ENCODE measurements around the gene ZDHHC20. TPM values are rescaled to one million over a fixed set of nuclear protein-coding genes. Genes with fewer than 3 reads are reported as not detected.

The ZDHHC20 gene
- total and polyA plus RNA-seq, 2 experiments from 2014 or later = 25.2 to 132 TPM

DNA sequence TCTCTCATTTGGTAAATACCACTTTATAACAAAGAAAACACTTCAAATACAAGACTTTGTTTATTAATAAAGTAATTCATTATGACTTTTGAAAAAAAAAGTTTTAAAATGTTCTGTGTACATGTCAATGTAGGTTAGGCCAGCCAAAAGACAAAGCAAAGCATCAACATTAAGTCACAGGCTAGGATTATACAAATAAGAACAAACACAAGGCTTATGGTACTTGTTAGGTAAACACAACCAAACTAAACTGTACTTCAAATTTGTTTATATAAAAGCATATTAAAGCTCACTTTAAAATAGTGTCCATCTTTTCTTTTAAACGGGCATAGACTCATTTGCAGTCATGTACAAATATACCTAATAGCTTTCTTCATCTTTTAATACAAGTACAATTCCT lies 86.6 kb downstream of the ZDHHC20 start:
- Histone ChIP-seq H3K4me2 (no peak overlapping the region), H3K79me2 (no peaks in the 10 kb centered on the region), H4K20me1 (ENCODE audit: insufficient read depth, poor library complexity, severe bottlenecking) (no peaks in the 10 kb centered on the region), H3K27me3 (no peaks in the 10 kb centered on the region), H3K9me3 (ENCODE audit: low read depth) (no peaks in the 10 kb centered on the region), H3K4me1 (ENCODE audit: insufficient read depth) (no peaks in the 10 kb centered on the region), H2AFZ (no peak overlapping the region), H3K4me3 (no peak overlapping the region), H3K27ac (no peak overlapping the region), H3K36me3 (replicated peaks; ENCODE audit: insufficient read depth, low read depth) (no peaks in the 10 kb centered on the region), H3K9me2 (replicated peaks; ENCODE audit: insufficient read depth) (no peaks in the 10 kb centered on the region)
- TF ChIP-seq EZH2 (IDR thresholded peaks at IDR 0.05; ENCODE audit: borderline replicate concordance) = no peak
- TF ChIP-seq, protein P1, sequence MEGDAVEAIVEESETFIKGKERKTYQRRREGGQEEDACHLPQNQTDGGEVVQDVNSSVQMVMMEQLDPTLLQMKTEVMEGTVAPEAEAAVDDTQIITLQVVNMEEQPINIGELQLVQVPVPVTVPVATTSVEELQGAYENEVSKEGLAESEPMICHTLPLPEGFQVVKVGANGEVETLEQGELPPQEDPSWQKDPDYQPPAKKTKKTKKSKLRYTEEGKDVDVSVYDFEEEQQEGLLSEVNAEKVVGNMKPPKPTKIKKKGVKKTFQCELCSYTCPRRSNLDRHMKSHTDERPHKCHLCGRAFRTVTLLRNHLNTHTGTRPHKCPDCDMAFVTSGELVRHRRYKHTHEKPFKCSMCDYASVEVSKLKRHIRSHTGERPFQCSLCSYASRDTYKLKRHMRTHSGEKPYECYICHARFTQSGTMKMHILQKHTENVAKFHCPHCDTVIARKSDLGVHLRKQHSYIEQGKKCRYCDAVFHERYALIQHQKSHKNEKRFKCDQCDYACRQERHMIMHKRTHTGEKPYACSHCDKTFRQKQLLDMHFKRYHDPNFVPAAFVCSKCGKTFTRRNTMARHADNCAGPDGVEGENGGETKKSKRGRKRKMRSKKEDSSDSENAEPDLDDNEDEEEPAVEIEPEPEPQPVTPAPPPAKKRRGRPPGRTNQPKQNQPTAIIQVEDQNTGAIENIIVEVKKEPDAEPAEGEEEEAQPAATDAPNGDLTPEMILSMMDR (IDR thresholded peaks at IDR 0.05; ENCODE audit: poor library complexity) = no peak
- no peak for TF ChIP-seq EZH2phosphoT487 (IDR thresholded peaks at IDR 0.05; ENCODE audit: low read depth, severe bottlenecking, unreplicated experiment)
- 62% methylated on average over 1 of the region's 1 CpG for WGBS (ENCODE audit: low lambda C conversion rate, missing lambda C conversion rate)
- DNase-seq (ENCODE audit: low spot score) = no peak

DNA sequence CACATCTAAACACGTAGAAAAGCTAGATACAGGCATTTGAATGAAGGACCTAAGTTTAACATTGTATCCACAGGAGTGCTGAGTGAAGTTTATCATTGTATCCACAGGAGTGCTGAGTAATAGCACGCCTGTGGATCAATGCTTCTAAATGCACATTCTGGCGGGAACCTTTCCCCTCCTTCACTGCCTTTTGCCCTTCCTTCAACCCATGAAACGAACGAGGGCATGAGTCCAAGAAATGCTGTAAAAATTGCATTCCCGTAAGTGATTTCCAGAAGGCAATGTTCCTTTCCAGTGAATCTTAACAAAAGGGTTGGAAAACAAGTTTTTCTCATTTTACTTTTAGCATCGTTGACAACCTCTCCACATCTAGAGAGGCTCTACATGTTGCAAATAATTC lies 88.1 kb downstream of the ZDHHC20 start:
- Histone ChIP-seq H3K27me3 (no peaks in the 10 kb centered on the region), H3K79me2 (no peaks in the 10 kb centered on the region), H4K20me1 (ENCODE audit: insufficient read depth, poor library complexity, severe bottlenecking) (no peaks in the 10 kb centered on the region), H3K9me3 (ENCODE audit: low read depth) (no peaks in the 10 kb centered on the region), H3K4me2 (no peak overlapping the region), H3K4me1 (ENCODE audit: insufficient read depth) (no peaks in the 10 kb centered on the region), H2AFZ (no peak overlapping the region), H3K36me3 (replicated peaks; ENCODE audit: insufficient read depth, low read depth) (no peaks in the 10 kb centered on the region), H3K27ac (no peak overlapping the region), H3K4me3 (no peak overlapping the region), H3K9me2 (replicated peaks; ENCODE audit: insufficient read depth) (no peaks in the 10 kb centered on the region)
- WGBS (ENCODE audit: low lambda C conversion rate, missing lambda C conversion rate) = 89% methylated on average over 7 of the region's 7 CpGs
- DNase-seq (ENCODE audit: low spot score) = no peak
- no peak for TF ChIP-seq EZH2phosphoT487 (IDR thresholded peaks at IDR 0.05; ENCODE audit: low read depth, severe bottlenecking, unreplicated experiment)
- TF ChIP-seq, protein P1 (IDR thresholded peaks at IDR 0.05; ENCODE audit: poor library complexity) = no peak

- no peak for DNase-seq (ENCODE audit: low spot score)
- Histone ChIP-seq H3K4me3 (no peak overlapping the region), H3K4me2 (no peak overlapping the region), H2AFZ (no peak overlapping the region), H3K27me3 (no peaks in the 10 kb centered on the region), H3K9me3 (ENCODE audit: low read depth) (no peaks in the 10 kb centered on the region), H3K9me2 (replicated peaks; ENCODE audit: insufficient read depth) (no peaks in the 10 kb centered on the region), H3K4me1 (ENCODE audit: insufficient read depth) (no peaks in the 10 kb centered on the region), H3K36me3 (replicated peaks; ENCODE audit: insufficient read depth, low read depth) (no peaks in the 10 kb centered on the region), H3K27ac (no peak overlapping the region), H4K20me1 (ENCODE audit: insufficient read depth, poor library complexity, severe bottlenecking) (no peaks in the 10 kb centered on the region), H3K79me2 (no peaks in the 10 kb centered on the region)
- TF ChIP-seq EZH2 (IDR thresholded peaks at IDR 0.05; ENCODE audit: borderline replicate concordance) = no peak
- TF ChIP-seq, protein P1 (IDR thresholded peaks at IDR 0.05; ENCODE audit: poor library complexity) = no peak
- 78% methylated on average over 4 of the region's 4 CpGs for WGBS (ENCODE audit: low lambda C conversion rate, missing lambda C conversion rate)
These were observed 93.5 kb downstream of the ZDHHC20 start for GRCh38 chr13:21365574-21365973.

- H3K4me2 ChIP-seq = no peak overlapping the region
- H3K9me3 ChIP-seq (ENCODE audit: low read depth) = no peaks in the 10 kb centered on the region
- no peaks in the 10 kb centered on the region for H3K27me3 ChIP-seq
- H2AFZ ChIP-seq = no peak overlapping the region
- H3K9me2 ChIP-seq (replicated peaks; ENCODE audit: insufficient read depth) = no peaks in the 10 kb centered on the region
- WGBS (ENCODE audit: low lambda C conversion rate, missing lambda C conversion rate) = 86% methylated on average over 4 of the region's 4 CpGs
- H3K4me1 ChIP-seq (ENCODE audit: insufficient read depth) = no peaks in the 10 kb centered on the region
- no peak for DNase-seq (ENCODE audit: low spot score)
- no peak overlapping the region for H3K27ac ChIP-seq
- H3K79me2 ChIP-seq = no peaks in the 10 kb centered on the region
- no peak overlapping the region for H3K4me3 ChIP-seq
- no peaks in the 10 kb centered on the region for H3K36me3 ChIP-seq (replicated peaks; ENCODE audit: insufficient read depth, low read depth)
- H4K20me1 ChIP-seq (ENCODE audit: insufficient read depth, poor library complexity, severe bottlenecking) = no peaks in the 10 kb centered on the region
- TF ChIP-seq, protein P1 (IDR thresholded peaks at IDR 0.05; ENCODE audit: poor library complexity) = no peak
- TF ChIP-seq EZH2 (IDR thresholded peaks at IDR 0.05; ENCODE audit: borderline replicate concordance) (no peak), EZH2phosphoT487 (IDR thresholded peaks at IDR 0.05; ENCODE audit: low read depth, severe bottlenecking, unreplicated experiment) (no peak)
These were observed 94.2 kb downstream of the ZDHHC20 start for GRCh38 chr13:21364916-21365315.
